ENCODE measurements around the gene ENOX1. TPM values are rescaled to one million over a fixed set of nuclear protein-coding genes. Genes with fewer than 3 reads are reported as not detected.
"Not testable (repeated sequence)": the region's sequence is repeated elsewhere in the genome, so short reads cannot be mapped to it uniquely, and the experiment has no call there.

Gene ENOX1
- polyA plus RNA-seq, 3 donors: 0.04 TPM; not detected in 2

DNA sequence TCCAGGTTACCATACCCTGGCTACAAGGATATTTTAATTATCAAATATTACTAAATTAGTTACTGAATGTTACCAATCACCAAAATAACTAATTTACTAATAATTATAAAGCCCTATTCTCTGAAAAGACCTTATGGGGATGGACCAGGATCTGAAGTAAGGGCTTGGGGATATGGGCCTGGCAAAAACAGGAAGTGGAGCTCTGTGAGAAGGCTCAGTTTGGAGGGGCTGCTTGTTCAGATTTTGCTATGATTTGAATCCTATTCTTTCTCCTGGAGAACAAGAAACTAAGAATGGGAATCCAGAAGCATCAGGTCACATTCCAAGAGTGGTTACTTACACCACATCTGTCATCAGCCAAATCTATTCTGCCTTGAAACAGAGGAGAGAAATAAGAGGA lies 615.3 kb downstream of the ENOX1 start:
- peaks cover 0 to 2% (median 0%) of the 10 kb centered on the region in 3 donors for H3K27me3 Mint-ChIP-seq (ENCODE audit: low read depth in 3 of 3)
- Histone ChIP-seq H3K9ac (ENCODE audit: insufficient read depth, low read length, poor library complexity, severe bottlenecking) (no peak overlapping the region), H3K4me2 (replicated peaks; ENCODE audit: extremely low read depth, low read length, poor library complexity, severe bottlenecking) (no peak overlapping the region), H2AFZ (ENCODE audit: insufficient read depth, low read depth, low read length, poor library complexity, severe bottlenecking) (peak overlapping the region; percentile 26), H3K4me3 (replicated peaks in 1 of 3; ENCODE audit: low read depth in 2 of 3, low read length in 3 of 3) (no peak overlapping the region), H3K27me3 (ENCODE audit: control insufficient read depth in 2 of 2, insufficient read depth in 2 of 2, low read length in 2 of 2) (no peaks in the 10 kb centered on the region), H4K20me1 (ENCODE audit: insufficient read depth, low read length) (no peaks in the 10 kb centered on the region), H3K9me3 (replicated peaks in 1 of 2; ENCODE audit: control insufficient read depth in 1 of 2, insufficient read depth in 1 of 2, low read length in 2 of 2) (no peaks in the 10 kb centered on the region), H3K36me3 (replicated peaks in 1 of 2; ENCODE audit: control insufficient read depth in 1 of 2, insufficient read depth in 2 of 2, low read length in 2 of 2) (no peaks in the 10 kb centered on the region), H3K27ac (ENCODE audit: low read depth in 1 of 2, low read length in 2 of 2) (no peak overlapping the region), H3K79me2 (ENCODE audit: insufficient read depth, low read length) (no peaks in the 10 kb centered on the region), H3K4me1 (ENCODE audit: control insufficient read depth in 1 of 2, insufficient read depth in 2 of 2, low read length in 2 of 2) (no peaks in the 10 kb centered on the region)
- intact Hi-C loops (cut with micrococcal nuclease): no loop called here
- no peak overlapping the region for H3K27ac Mint-ChIP-seq
- H3K36me3 Mint-ChIP-seq: no peaks in the 10 kb centered on the region
- TF ChIP-seq, protein P1, sequence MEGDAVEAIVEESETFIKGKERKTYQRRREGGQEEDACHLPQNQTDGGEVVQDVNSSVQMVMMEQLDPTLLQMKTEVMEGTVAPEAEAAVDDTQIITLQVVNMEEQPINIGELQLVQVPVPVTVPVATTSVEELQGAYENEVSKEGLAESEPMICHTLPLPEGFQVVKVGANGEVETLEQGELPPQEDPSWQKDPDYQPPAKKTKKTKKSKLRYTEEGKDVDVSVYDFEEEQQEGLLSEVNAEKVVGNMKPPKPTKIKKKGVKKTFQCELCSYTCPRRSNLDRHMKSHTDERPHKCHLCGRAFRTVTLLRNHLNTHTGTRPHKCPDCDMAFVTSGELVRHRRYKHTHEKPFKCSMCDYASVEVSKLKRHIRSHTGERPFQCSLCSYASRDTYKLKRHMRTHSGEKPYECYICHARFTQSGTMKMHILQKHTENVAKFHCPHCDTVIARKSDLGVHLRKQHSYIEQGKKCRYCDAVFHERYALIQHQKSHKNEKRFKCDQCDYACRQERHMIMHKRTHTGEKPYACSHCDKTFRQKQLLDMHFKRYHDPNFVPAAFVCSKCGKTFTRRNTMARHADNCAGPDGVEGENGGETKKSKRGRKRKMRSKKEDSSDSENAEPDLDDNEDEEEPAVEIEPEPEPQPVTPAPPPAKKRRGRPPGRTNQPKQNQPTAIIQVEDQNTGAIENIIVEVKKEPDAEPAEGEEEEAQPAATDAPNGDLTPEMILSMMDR (IDR thresholded peaks at IDR 0.05): no peak
- no peak overlapping the region for H3K4me3 Mint-ChIP-seq
- peaks cover 8% of the 10 kb centered on the region for H3K4me1 Mint-ChIP-seq
- DNase-seq: no peak
- H3K9me3 Mint-ChIP-seq: no peaks in the 10 kb centered on the region

DNA sequence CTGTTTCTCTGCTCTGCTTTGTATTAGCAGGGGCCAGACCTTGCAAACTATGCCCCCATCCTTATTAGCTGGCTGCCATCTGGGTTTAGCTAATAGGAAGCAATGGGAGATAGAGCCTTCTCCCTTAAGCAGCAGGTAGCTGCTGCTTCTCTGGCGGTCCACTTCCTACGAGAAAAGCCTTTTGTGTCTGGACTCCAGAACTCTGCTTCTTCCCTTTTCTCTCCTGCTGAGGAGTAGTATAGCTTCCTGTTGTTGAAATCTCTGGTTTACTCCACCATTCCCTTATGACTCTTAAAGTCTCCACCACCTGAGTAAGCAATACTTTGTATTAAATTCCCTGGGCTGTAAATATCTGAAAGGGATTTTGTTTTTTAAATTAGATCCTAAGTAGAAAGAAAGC lies 616.3 kb downstream of the ENOX1 start:
- no peak overlapping the region for H3K4me3 ChIP-seq (replicated peaks in 1 of 3; ENCODE audit: low read depth in 2 of 3, low read length in 3 of 3)
- WGBS (ENCODE audit: insufficient coverage): no CpG with 5 or more reads among the region's 2 CpGs
- no peaks in the 10 kb centered on the region for H3K9me3 ChIP-seq (replicated peaks in 1 of 2; ENCODE audit: control insufficient read depth in 1 of 2, insufficient read depth in 1 of 2, low read length in 2 of 2)
- no peak overlapping the region for H3K27ac ChIP-seq (ENCODE audit: low read depth in 1 of 2, low read length in 2 of 2)
- H3K27me3 Mint-ChIP-seq (ENCODE audit: low read depth in 3 of 3): peaks cover 0 to 2% (median 0%) of the 10 kb centered on the region in 3 donors
- H3K36me3 ChIP-seq (replicated peaks in 1 of 2; ENCODE audit: control insufficient read depth in 1 of 2, insufficient read depth in 2 of 2, low read length in 2 of 2): no peaks in the 10 kb centered on the region
- H3K4me1 Mint-ChIP-seq: peaks cover 8% of the 10 kb centered on the region
- H3K9ac ChIP-seq (ENCODE audit: insufficient read depth, low read length, poor library complexity, severe bottlenecking): no peak overlapping the region
- intact Hi-C loops (cut with micrococcal nuclease): no loop called here
- H3K79me2 ChIP-seq (ENCODE audit: insufficient read depth, low read length): no peaks in the 10 kb centered on the region
- TF ChIP-seq, protein P1 (IDR thresholded peaks at IDR 0.05): no peak
- no peaks in the 10 kb centered on the region for H3K36me3 Mint-ChIP-seq
- no peak overlapping the region for H3K4me3 Mint-ChIP-seq
- peaks cover 0 to 3% (median under 1%) of the 10 kb centered on the region in 7 donors for H3K9me3 Mint-ChIP-seq
- H2AFZ ChIP-seq (ENCODE audit: insufficient read depth, low read depth, low read length, poor library complexity, severe bottlenecking): no peak overlapping the region
- H3K27me3 ChIP-seq (ENCODE audit: control insufficient read depth in 2 of 2, insufficient read depth in 2 of 2, low read length in 2 of 2): no peaks in the 10 kb centered on the region
- H3K4me1 ChIP-seq (ENCODE audit: control insufficient read depth in 1 of 2, insufficient read depth in 2 of 2, low read length in 2 of 2): no peaks in the 10 kb centered on the region
- H3K4me2 ChIP-seq (replicated peaks; ENCODE audit: extremely low read depth, low read length, poor library complexity, severe bottlenecking): no peak overlapping the region
- peak overlapping the region in 1 of 7 donors; percentile 75 for H3K27ac Mint-ChIP-seq
- DNase-seq: peak in 1 of 3 donors; percentile 3
- no peaks in the 10 kb centered on the region for H4K20me1 ChIP-seq (ENCODE audit: insufficient read depth, low read length)

DNA sequence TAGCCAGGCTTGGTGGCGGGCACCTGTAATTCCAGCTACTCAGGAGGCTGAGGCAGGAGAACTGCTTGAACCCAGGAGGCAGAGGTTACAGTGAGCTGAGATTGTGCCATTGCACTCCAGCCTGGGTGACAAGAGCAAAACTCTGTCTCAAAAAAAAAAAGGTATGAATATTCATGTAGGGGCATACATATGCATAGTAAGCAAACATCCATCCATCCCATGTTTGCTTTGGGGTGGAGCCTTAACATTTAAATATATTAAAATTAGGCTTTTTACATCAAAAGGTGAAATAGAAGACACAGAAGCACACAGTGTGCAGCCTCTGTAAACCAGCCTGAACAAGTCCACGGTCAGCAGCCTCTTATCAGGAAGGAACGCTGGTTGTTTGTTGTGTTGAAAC lies 618.3 kb downstream of the ENOX1 start:
- H3K4me3 Mint-ChIP-seq; H3K27me3 Mint-ChIP-seq (ENCODE audit: low read depth in 3 of 3); H3K36me3 Mint-ChIP-seq; H3K36me3 ChIP-seq (replicated peaks in 1 of 2; ENCODE audit: control insufficient read depth in 1 of 2, insufficient read depth in 2 of 2, low read length in 2 of 2); H3K27ac ChIP-seq (ENCODE audit: low read depth in 1 of 2, low read length in 2 of 2); H2AFZ ChIP-seq (ENCODE audit: insufficient read depth, low read depth, low read length, poor library complexity, severe bottlenecking); DNase-seq; H3K4me1 Mint-ChIP-seq; H3K4me3 ChIP-seq (replicated peaks in 1 of 3; ENCODE audit: low read depth in 2 of 3, low read length in 3 of 3); H3K9me3 ChIP-seq (replicated peaks in 1 of 2; ENCODE audit: control insufficient read depth in 1 of 2, insufficient read depth in 1 of 2, low read length in 2 of 2); H3K9ac ChIP-seq (ENCODE audit: insufficient read depth, low read length, poor library complexity, severe bottlenecking); H3K4me1 ChIP-seq (ENCODE audit: control insufficient read depth in 1 of 2, insufficient read depth in 2 of 2, low read length in 2 of 2); H3K4me2 ChIP-seq (replicated peaks; ENCODE audit: extremely low read depth, low read length, poor library complexity, severe bottlenecking); H3K27me3 ChIP-seq (ENCODE audit: control insufficient read depth in 2 of 2, insufficient read depth in 2 of 2, low read length in 2 of 2); H3K79me2 ChIP-seq (ENCODE audit: insufficient read depth, low read length); H4K20me1 ChIP-seq (ENCODE audit: insufficient read depth, low read length); H3K27ac Mint-ChIP-seq; intact Hi-C loops (cut with micrococcal nuclease): not testable (repeated sequence)
- 96% methylated on average over 3 of the region's 3 CpGs for WGBS (ENCODE audit: insufficient coverage)
- H3K9me3 Mint-ChIP-seq: peaks cover 5 to 13% (median 10%) of the 10 kb centered on the region in 7 donors
